Panc1 (cell line): Measurements from ENCODE around the gene APLNR. TPM values are rescaled to one million over a fixed set of nuclear protein-coding genes. Genes with fewer than 3 reads are reported as not detected.

ENCODE experiments used
- ATAC-seq: fragments of 200-7000 bp; cut with Tn5 transposase; 2 replicates; pipeline ENCODE4 v1.9.1; 2020; ENCODE audit warnings: mild to moderate bottlenecking, moderate library complexity
- BruUV-seq: library from RNA; stranded (reverse); fragments of 400-500 nt; replicated peaks from 2 replicates; lab custom pipeline; 2021; lab: Mats Ljungman, UMichigan
- CTCF ChIA-PET: fragments of 300-600 bp; sonication (Branson Sonifier 250); formaldehyde crosslinking; loops from one replicate; lab custom pipeline; 2022; ENCODE audit warnings: antibody characterized with exemption; lab: Charles Lee
- POLR2A ChIA-PET: fragments of 300-600 bp; sonication (Branson Sonifier 250); formaldehyde crosslinking; loops from one replicate; lab custom pipeline; 2022; ENCODE audit warnings: antibody characterized with exemption; lab: Charles Lee
- DNase-seq: peaks from one replicate; pipeline ENCODE4 v3.0.0-alpha.2; 2010; ENCODE audit warnings: low read depth, low spot score
- H3K27ac ChIP-seq: 2 replicates; pipeline ENCODE4 v1.5.1; 2011; ENCODE audit warnings: mild to moderate bottlenecking, low read length, inconsistent platforms
- H3K27me3 ChIP-seq: fragments of 200-500 bp; sonication (Bioruptor generic); 2 replicates; pipeline ENCODE4 v1.6.0; 2014; ENCODE audit warnings: low read length, inconsistent platforms; ENCODE audit not compliant: control insufficient read depth, insufficient read depth
- H3K36me3 ChIP-seq: fragments of 200-500 bp; sonication (Bioruptor generic); 2 replicates; pipeline ENCODE4 v1.5.1; 2014; ENCODE audit warnings: inconsistent platforms, mild to moderate bottlenecking, low read length, moderate library complexity; ENCODE audit not compliant: control insufficient read depth, insufficient read depth
- H3K4me1 ChIP-seq: 2 replicates; pipeline ENCODE4 v1.5.1; 2011; ENCODE audit warnings: inconsistent platforms, mild to moderate bottlenecking, low read length, moderate library complexity; ENCODE audit not compliant: control insufficient read depth, insufficient read depth
- H3K4me3 ChIP-seq, 2 experiments: 2 replicates each; pipeline ENCODE4 v1.5.1; 2011 to 2012; ENCODE audit warnings: low read depth in 2 of 2, low read length in 2 of 2, mild to moderate bottlenecking in 2 of 2, inconsistent platforms in 1 of 2, moderate library complexity in 1 of 2
- H3K9me3 ChIP-seq: fragments of 200-500 bp; sonication (Bioruptor generic); 2 replicates; pipeline ENCODE4 v1.5.1; 2014; ENCODE audit warnings: low read depth, mild to moderate bottlenecking, inconsistent platforms, low read length, moderate library complexity; ENCODE audit not compliant: control insufficient read depth, insufficient read depth
- POLR2AphosphoS5 ChIP-seq: IDR thresholded peaks from 2 replicates; pipeline ENCODE4 v1.6.1; 2012; ENCODE audit warnings: mild to moderate bottlenecking, low read depth, low read length, moderate library complexity
- SIN3A ChIP-seq: IDR thresholded peaks from 2 replicates; pipeline ENCODE4 v1.6.1; 2012; ENCODE audit warnings: low read depth, mild to moderate bottlenecking, low read length, moderate library complexity, borderline replicate concordance; ENCODE audit not compliant: insufficient read depth
- TCF7L2 ChIP-seq: IDR thresholded peaks from 2 replicates; pipeline ENCODE4 v1.6.1; 2011; ENCODE audit warnings: mild to moderate bottlenecking, low read depth, low read length, inconsistent platforms
- in situ Hi-C: cut with HindIII; loops from 2 replicates; pipeline ENCODE4 v1.10.0; 2016; ENCODE audit warnings: low sequenced_read_pairs, low pct_unique_long_range_greater_than_20kb
- intact Hi-C: fragments of 100-400 bp; cut with micrococcal nuclease; formaldehyde crosslinking; loops from one replicate; pipeline ENCODE4 v1.10.0; 2022; ENCODE audit not compliant: unreplicated experiment
- total RNA-seq: library from RNA; stranded (reverse); gene quantifications from one replicate; pipeline ENCODE4 v1.2.1, GENCODE V29; 2021; ENCODE audit not compliant: unreplicated experiment
- TF ChIP-seq, protein P1 (sequence below): fragments of 450-650 bp; IDR thresholded peaks from 2 replicates; pipeline ENCODE4 v1.5.1; 2017; ENCODE audit warnings: mild to moderate bottlenecking
- TF ChIP-seq, protein P2 (sequence below), 2 experiments: IDR thresholded peaks; 2 replicates each; pipeline ENCODE4 v1.6.1; 2011 to 2012; ENCODE audit warnings: low read depth in 2 of 2, control low read depth in 1 of 2, low read length in 1 of 2, mild to moderate bottlenecking in 1 of 2, moderate library complexity in 1 of 2; ENCODE audit not compliant: insufficient read depth in 1 of 2

The APLNR gene
- total RNA-seq, 1 experiment from 2014 or later, result not detected

DNA sequence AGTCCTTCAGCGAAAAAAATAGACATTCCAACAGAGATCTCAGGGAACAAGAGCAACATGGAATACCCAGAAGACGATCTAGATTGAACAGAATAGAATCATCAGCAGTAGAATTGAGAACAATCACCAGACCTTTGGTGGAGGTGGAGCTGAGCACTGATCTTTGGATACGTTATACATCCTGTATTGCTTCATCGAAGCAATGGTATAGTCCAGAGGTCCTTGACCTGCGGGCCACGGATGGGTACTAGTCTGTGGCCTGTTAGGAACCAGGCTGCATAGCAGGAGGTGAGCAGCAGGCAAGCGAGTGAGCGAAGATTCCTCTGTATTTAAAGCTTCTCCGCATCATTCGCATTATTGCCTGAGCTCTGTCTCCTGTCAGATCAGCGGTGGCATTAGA lies 37.7 kb downstream of the APLNR start:
- Histone ChIP-seq H3K36me3 (no peaks in the 10 kb centered on the region), H3K27me3 (peaks cover 6% of the 10 kb centered on the region), H3K4me3 (no peak overlapping the region), H3K9me3 (no peaks in the 10 kb centered on the region), H3K27ac (no peak overlapping the region), H3K4me1 (no peaks in the 10 kb centered on the region)
- DNase-seq, result no peak
- in situ Hi-C loops, result no loop called here
- intact Hi-C loops, result no loop called here
- ATAC-seq, result no peak
- BruUV-seq, result no TSS peak
- ChIA-PET POLR2A (no interaction called here), CTCF (no interaction called here)
- TF ChIP-seq SIN3A, result no peak
- TF ChIP-seq, protein P1, sequence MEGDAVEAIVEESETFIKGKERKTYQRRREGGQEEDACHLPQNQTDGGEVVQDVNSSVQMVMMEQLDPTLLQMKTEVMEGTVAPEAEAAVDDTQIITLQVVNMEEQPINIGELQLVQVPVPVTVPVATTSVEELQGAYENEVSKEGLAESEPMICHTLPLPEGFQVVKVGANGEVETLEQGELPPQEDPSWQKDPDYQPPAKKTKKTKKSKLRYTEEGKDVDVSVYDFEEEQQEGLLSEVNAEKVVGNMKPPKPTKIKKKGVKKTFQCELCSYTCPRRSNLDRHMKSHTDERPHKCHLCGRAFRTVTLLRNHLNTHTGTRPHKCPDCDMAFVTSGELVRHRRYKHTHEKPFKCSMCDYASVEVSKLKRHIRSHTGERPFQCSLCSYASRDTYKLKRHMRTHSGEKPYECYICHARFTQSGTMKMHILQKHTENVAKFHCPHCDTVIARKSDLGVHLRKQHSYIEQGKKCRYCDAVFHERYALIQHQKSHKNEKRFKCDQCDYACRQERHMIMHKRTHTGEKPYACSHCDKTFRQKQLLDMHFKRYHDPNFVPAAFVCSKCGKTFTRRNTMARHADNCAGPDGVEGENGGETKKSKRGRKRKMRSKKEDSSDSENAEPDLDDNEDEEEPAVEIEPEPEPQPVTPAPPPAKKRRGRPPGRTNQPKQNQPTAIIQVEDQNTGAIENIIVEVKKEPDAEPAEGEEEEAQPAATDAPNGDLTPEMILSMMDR, result no peak
- TF ChIP-seq, protein P2, sequence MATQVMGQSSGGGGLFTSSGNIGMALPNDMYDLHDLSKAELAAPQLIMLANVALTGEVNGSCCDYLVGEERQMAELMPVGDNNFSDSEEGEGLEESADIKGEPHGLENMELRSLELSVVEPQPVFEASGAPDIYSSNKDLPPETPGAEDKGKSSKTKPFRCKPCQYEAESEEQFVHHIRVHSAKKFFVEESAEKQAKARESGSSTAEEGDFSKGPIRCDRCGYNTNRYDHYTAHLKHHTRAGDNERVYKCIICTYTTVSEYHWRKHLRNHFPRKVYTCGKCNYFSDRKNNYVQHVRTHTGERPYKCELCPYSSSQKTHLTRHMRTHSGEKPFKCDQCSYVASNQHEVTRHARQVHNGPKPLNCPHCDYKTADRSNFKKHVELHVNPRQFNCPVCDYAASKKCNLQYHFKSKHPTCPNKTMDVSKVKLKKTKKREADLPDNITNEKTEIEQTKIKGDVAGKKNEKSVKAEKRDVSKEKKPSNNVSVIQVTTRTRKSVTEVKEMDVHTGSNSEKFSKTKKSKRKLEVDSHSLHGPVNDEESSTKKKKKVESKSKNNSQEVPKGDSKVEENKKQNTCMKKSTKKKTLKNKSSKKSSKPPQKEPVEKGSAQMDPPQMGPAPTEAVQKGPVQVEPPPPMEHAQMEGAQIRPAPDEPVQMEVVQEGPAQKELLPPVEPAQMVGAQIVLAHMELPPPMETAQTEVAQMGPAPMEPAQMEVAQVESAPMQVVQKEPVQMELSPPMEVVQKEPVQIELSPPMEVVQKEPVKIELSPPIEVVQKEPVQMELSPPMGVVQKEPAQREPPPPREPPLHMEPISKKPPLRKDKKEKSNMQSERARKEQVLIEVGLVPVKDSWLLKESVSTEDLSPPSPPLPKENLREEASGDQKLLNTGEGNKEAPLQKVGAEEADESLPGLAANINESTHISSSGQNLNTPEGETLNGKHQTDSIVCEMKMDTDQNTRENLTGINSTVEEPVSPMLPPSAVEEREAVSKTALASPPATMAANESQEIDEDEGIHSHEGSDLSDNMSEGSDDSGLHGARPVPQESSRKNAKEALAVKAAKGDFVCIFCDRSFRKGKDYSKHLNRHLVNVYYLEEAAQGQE (IDR thresholded peaks at IDR 0.05; ENCODE audit: insufficient read depth in 1 of 2, low read depth in 2 of 2, low read length in 1 of 2), result no peak
- no peak for TF ChIP-seq POLR2AphosphoS5
- no peak for TF ChIP-seq TCF7L2

DNA sequence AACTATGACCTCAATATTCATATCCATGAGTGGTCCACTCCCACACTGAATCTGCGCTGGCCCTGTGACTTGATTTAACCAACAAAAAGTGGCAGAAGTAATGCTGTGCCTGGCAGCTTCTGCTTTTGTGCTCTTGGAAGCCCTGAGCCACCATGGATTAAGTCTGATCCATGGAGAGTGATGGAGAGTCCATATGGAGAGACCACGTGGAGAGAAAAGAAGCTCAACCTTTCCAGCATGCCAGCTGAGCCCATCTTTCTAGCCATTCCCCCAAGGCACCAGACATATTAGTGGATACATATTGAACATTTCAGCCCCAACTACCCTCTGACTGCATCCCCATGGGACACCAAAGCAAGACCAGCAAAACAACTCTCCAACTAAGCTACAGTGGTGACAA lies 39.3 kb downstream of the APLNR start:
- no peak overlapping the region for H3K27ac ChIP-seq
- ChIA-PET POLR2A (no interaction called here), CTCF (no interaction called here)
- TF ChIP-seq, protein P2 (IDR thresholded peaks at IDR 0.05; ENCODE audit: insufficient read depth in 1 of 2, low read depth in 2 of 2, low read length in 1 of 2), result no peak
- TF ChIP-seq, protein P1, result no peak
- H3K36me3 ChIP-seq, result no peaks in the 10 kb centered on the region
- peaks cover 4% of the 10 kb centered on the region; the same call in 1 of the 2 replicates for H3K27me3 ChIP-seq
- no peak for ATAC-seq
- in situ Hi-C loops (no loop called here), intact Hi-C loops (no loop called here)
- no peaks in the 10 kb centered on the region for H3K9me3 ChIP-seq
- DNase-seq, result no peak
- no peaks in the 10 kb centered on the region for H3K4me1 ChIP-seq
- no TSS peak for BruUV-seq
- H3K4me3 ChIP-seq, result no peak overlapping the region
